OCI-LY1 (cell line): ENCODE results near the gene TOMM7.

ENCODE experiments used
- H2AFZ ChIP-seq: fragments of 200-600 bp; sonication (generic), shearing (Covaris generic); 2 replicates; pipeline ENCODE4 v1.6.0; 2014; ENCODE audit warnings: antibody characterized with exemption, mild to moderate bottlenecking, low read length
- H3F3A ChIP-seq: fragments of 200-600 bp; sonication (generic), shearing (Covaris generic); 2 replicates; pipeline ENCODE4 v1.6.0; 2014; ENCODE audit warnings: mild to moderate bottlenecking, antibody characterized with exemption, low read length, moderate library complexity; ENCODE audit not compliant: insufficient read depth
- H3K27ac ChIP-seq: fragments of 200-600 bp; sonication (generic); 2 replicates; pipeline ENCODE4 v1.5.1; 2014; ENCODE audit warnings: low read length, mixed run types, mild to moderate bottlenecking, low read depth; ENCODE audit not compliant: poor library complexity, severe bottlenecking
- H3K27me3 ChIP-seq: fragments of 200-600 bp; sonication (generic); 2 replicates; pipeline ENCODE4 v1.6.0; 2014; ENCODE audit warnings: antibody characterized with exemption, mild to moderate bottlenecking, low read length, moderate library complexity; ENCODE audit not compliant: insufficient read depth
- H3K36me3 ChIP-seq: fragments of 200-600 bp; sonication (generic); 2 replicates; pipeline ENCODE4 v1.6.1; 2014; ENCODE audit warnings: mild to moderate bottlenecking, antibody characterized with exemption, low read length, moderate library complexity, mixed read lengths; ENCODE audit not compliant: insufficient read depth
- H3K4me1 ChIP-seq: fragments of 200-600 bp; sonication (generic); 2 replicates; pipeline ENCODE4 v1.5.1; 2014; ENCODE audit warnings: mild to moderate bottlenecking, low read length, moderate library complexity; ENCODE audit not compliant: insufficient read depth, severe bottlenecking
- H3K4me2 ChIP-seq: fragments of 200-600 bp; sonication (generic), shearing (Covaris generic); 2 replicates; pipeline ENCODE4 v1.6.1; 2014; ENCODE audit warnings: low read length
- H3K4me3 ChIP-seq: fragments of 200-600 bp; sonication (generic); 2 replicates; pipeline ENCODE4 v1.5.1; 2014; ENCODE audit warnings: low read length, low read depth, mild to moderate bottlenecking, mixed read lengths; ENCODE audit not compliant: poor library complexity, severe bottlenecking
- H3K79me2 ChIP-seq: fragments of 200-600 bp; shearing (Covaris generic); 2 replicates; pipeline ENCODE4 v1.6.1; 2016; ENCODE audit warnings: mixed run types, low read length, mixed read lengths; ENCODE audit not compliant: insufficient read depth
- H3K9ac ChIP-seq: fragments of 200-600 bp; sonication (generic), shearing (Covaris generic); 2 replicates; pipeline ENCODE4 v1.6.1; 2014; ENCODE audit warnings: mild to moderate bottlenecking, low read length, mixed read lengths
- H3K9me2 ChIP-seq: fragments of 200-600 bp; sonication (generic), shearing (Covaris generic); 2 replicates; pipeline ENCODE4 v1.6.1; 2014; ENCODE audit warnings: low read depth, mild to moderate bottlenecking, low read length, mixed read lengths
- H3K9me3 ChIP-seq: fragments of 200-600 bp; shearing (Covaris generic); 2 replicates; pipeline ENCODE4 v1.6.1; 2014; ENCODE audit warnings: low read length, mixed read lengths
- H4K20me1 ChIP-seq: fragments of 200-600 bp; sonication (generic), shearing (Covaris generic); 2 replicates; pipeline ENCODE4 v1.6.0; 2016; ENCODE audit warnings: mild to moderate bottlenecking, low read length; ENCODE audit not compliant: insufficient read depth
- EZH2 ChIP-seq: fragments of 200-600 bp; sonication (generic), shearing (Covaris generic); IDR thresholded peaks from 2 replicates; pipeline ENCODE4 v1.8.0; 2017; ENCODE audit warnings: borderline replicate concordance, mixed run types, mild to moderate bottlenecking, antibody characterized with exemption, low read length, moderate library complexity, mixed read lengths
- TF ChIP-seq, protein P1 (sequence below): fragments of 200-600 bp; sonication (generic), shearing (Covaris generic); IDR thresholded peaks from 2 replicates; pipeline ENCODE4 v1.5.1; 2017; ENCODE audit warnings: mild to moderate bottlenecking, antibody characterized with exemption, low read length, moderate library complexity, mixed read lengths

TOMM7 gene

DNA sequence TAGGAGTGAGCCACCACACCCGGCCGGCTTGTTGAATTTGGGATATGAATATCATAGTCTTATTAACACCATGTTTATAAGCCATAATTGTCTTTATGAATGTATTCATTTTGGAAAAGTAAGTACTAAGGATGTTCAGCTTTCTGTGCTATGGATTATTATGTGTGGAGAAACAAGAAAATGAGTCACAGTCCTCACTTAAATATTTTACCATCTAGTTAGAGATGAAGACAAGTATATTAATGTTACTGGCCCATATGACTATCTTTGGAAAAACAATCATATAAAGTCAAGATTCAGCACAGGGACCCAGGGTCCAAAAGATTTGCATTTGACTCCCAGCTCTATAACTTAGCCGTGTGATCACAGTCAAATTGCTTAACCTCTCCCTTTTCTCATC is 9.8 kb upstream of the TOMM7 start:
- Histone ChIP-seq H2AFZ (no peak overlapping the region), H3K27me3 (no peaks in the 10 kb centered on the region), H4K20me1 (no peaks in the 10 kb centered on the region), H3K27ac (no peak overlapping the region), H3K79me2 (no peaks in the 10 kb centered on the region), H3K36me3 (no peaks in the 10 kb centered on the region), H3K9me3 (no peaks in the 10 kb centered on the region), H3K9ac (no peak overlapping the region), H3K4me1 (no peaks in the 10 kb centered on the region), H3K4me3 (no peak overlapping the region), H3K4me2 (no peak overlapping the region), H3F3A (no peaks in the 10 kb centered on the region), H3K9me2 (no peaks in the 10 kb centered on the region)
- TF ChIP-seq, protein P1, sequence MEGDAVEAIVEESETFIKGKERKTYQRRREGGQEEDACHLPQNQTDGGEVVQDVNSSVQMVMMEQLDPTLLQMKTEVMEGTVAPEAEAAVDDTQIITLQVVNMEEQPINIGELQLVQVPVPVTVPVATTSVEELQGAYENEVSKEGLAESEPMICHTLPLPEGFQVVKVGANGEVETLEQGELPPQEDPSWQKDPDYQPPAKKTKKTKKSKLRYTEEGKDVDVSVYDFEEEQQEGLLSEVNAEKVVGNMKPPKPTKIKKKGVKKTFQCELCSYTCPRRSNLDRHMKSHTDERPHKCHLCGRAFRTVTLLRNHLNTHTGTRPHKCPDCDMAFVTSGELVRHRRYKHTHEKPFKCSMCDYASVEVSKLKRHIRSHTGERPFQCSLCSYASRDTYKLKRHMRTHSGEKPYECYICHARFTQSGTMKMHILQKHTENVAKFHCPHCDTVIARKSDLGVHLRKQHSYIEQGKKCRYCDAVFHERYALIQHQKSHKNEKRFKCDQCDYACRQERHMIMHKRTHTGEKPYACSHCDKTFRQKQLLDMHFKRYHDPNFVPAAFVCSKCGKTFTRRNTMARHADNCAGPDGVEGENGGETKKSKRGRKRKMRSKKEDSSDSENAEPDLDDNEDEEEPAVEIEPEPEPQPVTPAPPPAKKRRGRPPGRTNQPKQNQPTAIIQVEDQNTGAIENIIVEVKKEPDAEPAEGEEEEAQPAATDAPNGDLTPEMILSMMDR, result no peak
- no peak for TF ChIP-seq EZH2

DNA sequence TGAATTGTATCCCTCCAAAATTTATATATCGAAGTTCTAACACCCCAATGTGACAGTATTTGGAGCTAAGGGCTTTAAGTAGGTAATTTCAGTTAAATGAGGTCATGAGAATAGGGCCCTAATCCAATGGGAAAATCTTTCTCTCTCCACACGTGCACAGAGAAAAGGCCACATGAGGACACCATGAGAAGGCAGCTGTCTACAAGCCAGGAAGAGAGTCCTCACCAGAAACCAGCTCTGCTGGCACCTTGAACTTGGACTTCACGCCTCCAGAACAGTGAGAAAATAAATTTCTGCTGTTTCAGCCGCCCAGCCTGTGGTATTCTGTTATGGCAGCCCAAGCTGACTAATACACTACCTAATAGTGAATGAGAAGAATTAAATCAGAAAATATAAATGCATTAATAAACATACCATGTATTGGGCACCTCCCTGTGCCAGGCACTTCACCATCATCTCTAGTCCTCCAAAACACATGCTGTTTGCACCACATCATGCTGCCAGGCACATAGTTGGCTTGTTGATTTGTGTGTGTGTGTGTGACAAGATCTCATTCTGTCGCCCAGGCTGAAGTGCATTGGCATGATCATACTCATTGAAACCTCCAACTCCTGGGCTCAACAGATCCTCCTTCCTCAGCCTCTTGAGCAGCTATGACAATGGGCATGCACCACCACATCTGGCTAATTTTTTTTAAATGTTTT is 9.1 kb upstream of the TOMM7 start:
- H3F3A ChIP-seq, result no peaks in the 10 kb centered on the region
- H3K4me1 ChIP-seq, result no peaks in the 10 kb centered on the region
- no peak overlapping the region for H2AFZ ChIP-seq
- no peaks in the 10 kb centered on the region for H4K20me1 ChIP-seq
- no peak overlapping the region for H3K4me3 ChIP-seq
- H3K9me2 ChIP-seq, result no peaks in the 10 kb centered on the region
- H3K9ac ChIP-seq, result no peak overlapping the region
- no peak overlapping the region for H3K4me2 ChIP-seq
- no peaks in the 10 kb centered on the region for H3K79me2 ChIP-seq
- no peak overlapping the region for H3K27ac ChIP-seq
- no peaks in the 10 kb centered on the region for H3K27me3 ChIP-seq
- H3K36me3 ChIP-seq, result no peaks in the 10 kb centered on the region
- TF ChIP-seq, protein P1, result no peak
- no peak for TF ChIP-seq EZH2
- no peaks in the 10 kb centered on the region for H3K9me3 ChIP-seq

DNA sequence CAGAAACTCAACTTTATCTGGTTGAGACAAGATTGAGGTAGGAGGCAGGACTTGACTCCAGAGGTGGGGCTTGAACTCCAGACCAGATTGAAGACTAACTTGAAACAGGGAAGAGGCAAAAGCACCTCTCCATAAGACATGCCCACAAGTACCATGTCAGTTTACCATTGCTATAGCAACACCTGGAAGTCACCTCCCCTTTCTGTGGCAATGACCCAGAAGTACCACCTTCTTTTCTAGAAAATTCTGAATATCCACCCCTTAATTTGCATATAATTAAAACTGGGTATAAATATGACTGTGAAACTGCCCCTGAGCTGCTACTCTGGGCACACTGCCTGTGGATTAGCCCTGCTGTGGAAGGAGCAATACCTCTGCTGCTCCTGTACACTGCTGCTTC is 4.9 kb upstream of the TOMM7 start:
- Histone ChIP-seq H3K36me3 (no peaks in the 10 kb centered on the region), H3F3A (no peaks in the 10 kb centered on the region), H3K9ac (no peak overlapping the region), H3K4me2 (no peak overlapping the region), H3K27ac (no peak overlapping the region), H4K20me1 (no peaks in the 10 kb centered on the region), H3K9me3 (no peaks in the 10 kb centered on the region), H3K79me2 (no peaks in the 10 kb centered on the region), H3K4me1 (peaks cover 10% of the 10 kb centered on the region), H3K27me3 (no peaks in the 10 kb centered on the region), H3K9me2 (no peaks in the 10 kb centered on the region), H3K4me3 (no peak overlapping the region), H2AFZ (no peak overlapping the region)
- TF ChIP-seq, protein P1, result no peak
- no peak for TF ChIP-seq EZH2
